Measurements from ENCODE around the gene HBM. TPM values are rescaled to one million over a fixed set of nuclear protein-coding genes. Genes with fewer than 3 reads are reported as not detected.

Gene HBM
- total RNA-seq, 1 experiment from 2014 or later, result not detected

DNA sequence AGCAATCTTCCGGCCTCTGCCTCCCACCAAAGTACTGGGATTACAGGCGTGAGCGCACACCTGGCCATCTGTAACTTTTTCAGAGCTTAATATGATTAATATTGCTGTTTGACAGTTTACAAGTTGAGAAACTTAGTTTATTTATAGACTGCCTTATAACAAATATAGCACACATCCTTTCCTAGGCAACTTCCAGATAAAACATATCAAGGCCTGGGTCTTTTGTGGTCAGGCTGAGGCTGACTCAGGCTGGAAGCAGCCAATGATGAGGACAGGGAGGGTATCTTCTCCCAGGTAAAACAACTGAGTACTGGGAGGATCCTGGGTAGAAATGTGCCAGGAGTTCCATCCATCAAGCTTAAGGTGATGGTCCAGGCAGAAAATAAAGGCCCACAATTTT lies 47.2 kb downstream of the HBM start:
- H4K8ac ChIP-seq (replicated peaks; ENCODE audit: insufficient read length, low read depth, low read length), result no peak overlapping the region
- Mint-ChIP-seq H3K36me3 (ENCODE audit: insufficient read depth in 1 of 3, low read depth in 3 of 3) (peaks cover 42 to 94% (median 79%) of the 10 kb centered on the region in 3 experiments; a peak in 6 of 7 replicates), H3K27me3 (ENCODE audit: low read depth) (no peaks in the 10 kb centered on the region), H3K27ac (0 out of 7 replicates have a peak overlapping the region, but pooled peaks of 2 of the 3 experiments have one; percentile 40 to 56), H3K9me3 (no peaks in the 10 kb centered on the region), H3K4me1 (no peaks in the 10 kb centered on the region), H3K4me3 (no peak overlapping the region)
- no peak overlapping the region for H3K4me2 ChIP-seq (ENCODE audit: insufficient read depth, insufficient read length, low read length)
- TF ChIP-seq, protein P1, sequence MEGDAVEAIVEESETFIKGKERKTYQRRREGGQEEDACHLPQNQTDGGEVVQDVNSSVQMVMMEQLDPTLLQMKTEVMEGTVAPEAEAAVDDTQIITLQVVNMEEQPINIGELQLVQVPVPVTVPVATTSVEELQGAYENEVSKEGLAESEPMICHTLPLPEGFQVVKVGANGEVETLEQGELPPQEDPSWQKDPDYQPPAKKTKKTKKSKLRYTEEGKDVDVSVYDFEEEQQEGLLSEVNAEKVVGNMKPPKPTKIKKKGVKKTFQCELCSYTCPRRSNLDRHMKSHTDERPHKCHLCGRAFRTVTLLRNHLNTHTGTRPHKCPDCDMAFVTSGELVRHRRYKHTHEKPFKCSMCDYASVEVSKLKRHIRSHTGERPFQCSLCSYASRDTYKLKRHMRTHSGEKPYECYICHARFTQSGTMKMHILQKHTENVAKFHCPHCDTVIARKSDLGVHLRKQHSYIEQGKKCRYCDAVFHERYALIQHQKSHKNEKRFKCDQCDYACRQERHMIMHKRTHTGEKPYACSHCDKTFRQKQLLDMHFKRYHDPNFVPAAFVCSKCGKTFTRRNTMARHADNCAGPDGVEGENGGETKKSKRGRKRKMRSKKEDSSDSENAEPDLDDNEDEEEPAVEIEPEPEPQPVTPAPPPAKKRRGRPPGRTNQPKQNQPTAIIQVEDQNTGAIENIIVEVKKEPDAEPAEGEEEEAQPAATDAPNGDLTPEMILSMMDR (conservative IDR thresholded peaks at IDR 0.05), result no peak
- H3K27ac ChIP-seq (ENCODE audit: insufficient read length, low read depth, low read length), result no peak overlapping the region
- no peak overlapping the region for H2AK5ac ChIP-seq (ENCODE audit: insufficient read length, low read length)
- H2BK5ac ChIP-seq (ENCODE audit: insufficient read length, low read length), result no peak overlapping the region
- peaks cover 2% of the 10 kb centered on the region; the same call in 1 of the 2 replicates for H3K79me2 ChIP-seq (ENCODE audit: insufficient read depth, low read length)
- H2BK120ac ChIP-seq (ENCODE audit: low read depth, low read length, poor library complexity, severe bottlenecking), result no peak overlapping the region
- no peak overlapping the region for H3K56ac ChIP-seq (ENCODE audit: insufficient read length, low read depth, low read length)
- WGBS (ENCODE audit: extremely low coverage, insufficient read length, low lambda C conversion rate), result no CpG with 5 or more reads among the region's 3 CpGs
- H2BK20ac ChIP-seq (ENCODE audit: low read depth, low read length, poor library complexity, severe bottlenecking), result no peak overlapping the region
- H2AFZ ChIP-seq (ENCODE audit: low read length), result no peak overlapping the region
- no peak for DNase-seq
- H3K9ac ChIP-seq (ENCODE audit: extremely low read depth, insufficient read length, low read length), result no peak overlapping the region
- no peak overlapping the region for H2BK12ac ChIP-seq (ENCODE audit: insufficient read length, low read depth, low read length)
- H3K14ac ChIP-seq (ENCODE audit: insufficient read depth, low read length), result no peak overlapping the region
- peaks cover 8% of the 10 kb centered on the region for H3K79me1 ChIP-seq (ENCODE audit: insufficient read depth, low read depth, low read length, poor library complexity, severe bottlenecking)
- no peak overlapping the region for H2BK15ac ChIP-seq (ENCODE audit: low read depth, low read length)
- no peak overlapping the region for H3T11ph ChIP-seq (ENCODE audit: low read length)
- no peaks in the 10 kb centered on the region for H3K23me2 ChIP-seq (ENCODE audit: insufficient read length, low read depth, low read length, poor library complexity, severe bottlenecking)
- H4K5ac ChIP-seq (ENCODE audit: insufficient read length, low read depth, low read length), result no peak overlapping the region
- H3K23ac ChIP-seq (ENCODE audit: insufficient read length, low read depth, low read length), result no peak overlapping the region
- no peak overlapping the region for H4K91ac ChIP-seq (ENCODE audit: insufficient read length, low read depth, low read length)
- no peaks in the 10 kb centered on the region for H3K4me1 ChIP-seq (ENCODE audit: insufficient read depth, low read length)
- no peaks in the 10 kb centered on the region for H3K27me3 ChIP-seq (ENCODE audit: insufficient read depth, low read length)
- H3K9me3 ChIP-seq (ENCODE audit: control insufficient read depth, low read depth, low read length), result no peaks in the 10 kb centered on the region
- H4K20me1 ChIP-seq (ENCODE audit: control insufficient read depth, insufficient read depth, insufficient read length), result peaks cover 3% of the 10 kb centered on the region
- H3K18ac ChIP-seq (ENCODE audit: insufficient read length, low read depth, low read length), result no peak overlapping the region
- H3K4ac ChIP-seq (ENCODE audit: low read depth, low read length), result no peak overlapping the region

Other genes with a start within 250 kb of the HBM start
- gene POLR3K, start 112.4 kb upstream of the HBM start, total RNA-seq (2021), result 53.6 and 56.6 TPM in 2 replicates
- 75.3 and 78.5 TPM in 2 replicates for gene SNRNP25, start 112.2 kb upstream of the HBM start, total RNA-seq (2021)
- 34.6 and 35.7 TPM in 2 replicates for gene RHBDF1, start 93.3 kb upstream of the HBM start, total RNA-seq (2021)
- 39.1 and 41.7 TPM in 2 replicates for gene MPG, start 87.8 kb upstream of the HBM start, total RNA-seq (2021)
- gene NPRL3, start 27.3 kb upstream of the HBM start, total RNA-seq (2021), result 36.9 and 37.1 TPM in 2 replicates
- not detected in 2 replicates for gene HBZ, start 13.3 kb upstream of the HBM start, total RNA-seq (2021)
- gene HBA2, start 6.9 kb downstream of the HBM start, total RNA-seq (2021), result 4.3 TPM in 1 of 2 replicates, not detected in the other
- gene HBA1, start 10.7 kb downstream of the HBM start, total RNA-seq (2021), result 2.0 and 7.2 TPM in 2 replicates
- gene HBQ1, start 14.5 kb downstream of the HBM start, total RNA-seq (2021), result 3.5 and 4.4 TPM in 2 replicates
- 128 and 137 TPM in 2 replicates for gene LUC7L, start 63.5 kb downstream of the HBM start, total RNA-seq (2021)
- 94.9 and 98.8 TPM in 2 replicates for gene FAM234A, start 68.8 kb downstream of the HBM start, total RNA-seq (2021)
- 2.9 and 3.4 TPM in 2 replicates for gene RGS11, start 110.0 kb downstream of the HBM start, total RNA-seq (2021)
- 4.2 and 5.9 TPM in 2 replicates for gene ARHGDIG, start 114.6 kb downstream of the HBM start, total RNA-seq (2021)
- gene PDIA2, start 117.2 kb downstream of the HBM start, total RNA-seq (2021), result 1.1 and 1.4 TPM in 2 replicates
- 50.9 and 52.5 TPM in 2 replicates for gene AXIN1, start 186.7 kb downstream of the HBM start, total RNA-seq (2021)
- gene MRPL28, start 204.6 kb downstream of the HBM start, total RNA-seq (2021), result 154 TPM in 2 replicates
- 111 and 114 TPM in 2 replicates for gene PGAP6, start 216.0 kb downstream of the HBM start, total RNA-seq (2021)
- 319 and 320 TPM in 2 replicates for gene NME4, start 231.2 kb downstream of the HBM start, total RNA-seq (2021)
- gene DECR2, start 235.9 kb downstream of the HBM start, total RNA-seq (2021), result 38.8 and 39.3 TPM in 2 replicates